Spleen (tissue), 7 donors: Measurements from ENCODE around the gene PLA2G3.

Experiments used
- CTCF ChIP-seq, 11 experiments: fragments of 200-600 bp in 7 of 11; fragments of 450-650 bp in 4 of 11; sonication (generic) in 4 of 11; IDR thresholded peaks in 8 of 11; conservative IDR thresholded peaks in 3 of 11; 1 replicate in 7 of 11; 2 replicates in 4 of 11; pipeline versions ENCODE4 v1.4.0 to v1.8.0; 2016 to 2021; ENCODE audit warnings: antibody characterized with exemption in 11 of 11, inconsistent platforms in 4 of 11, mild to moderate bottlenecking in 1 of 11
- POLR2A ChIP-seq, 3 donors: fragments of 450-650 bp; IDR thresholded peaks; one replicate each; pipeline ENCODE4 v1.5.1; 2017; ENCODE audit warnings: antibody characterized with exemption in 3 of 3, mild to moderate bottlenecking in 1 of 3
- donor health status: DM: no; HTN: no; CAD: no; lungs with moderate emphysema.
- donor health status: DM: no; HTN: no; CAD: no.
- donor health status: DM: no; HTN: no; CAD: no.

DNA sequence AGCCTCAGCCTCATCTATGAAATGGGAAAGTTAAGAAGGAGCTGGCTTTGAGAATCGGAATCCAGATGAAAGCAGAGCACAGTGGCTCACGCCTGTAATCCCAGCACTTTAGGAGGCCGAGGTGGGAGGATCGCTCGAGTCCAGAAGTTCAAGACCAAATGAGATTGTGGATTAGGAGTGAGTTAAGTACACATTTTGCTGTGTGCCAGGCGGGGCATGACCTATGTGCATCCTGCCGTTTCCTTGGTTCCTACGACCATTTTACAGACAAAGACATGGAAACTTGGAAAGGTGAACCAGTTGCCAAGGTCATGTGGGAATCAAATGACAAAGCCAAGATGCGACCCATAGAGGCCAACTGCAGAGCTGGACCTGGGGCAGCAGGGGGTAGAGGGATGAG is 4.2 kb downstream of the PLA2G3 start:
- TF ChIP-seq POLR2A (IDR thresholded peaks at IDR 0.05) = no peak
- no peak for TF ChIP-seq CTCF (IDR thresholded peaks at IDR 0.05 in 8 of 11, conservative IDR thresholded peaks at IDR 0.05 in 3 of 11)
